Adipose tissue (tissue), 3 donors: ENCODE results near the gene TMEM232. TPM values are rescaled to one million over a fixed set of nuclear protein-coding genes. Genes with fewer than 3 reads are reported as not detected.

Experiments used
- H3K27ac ChIP-seq: one replicate; pipeline ENCODE4 v1.5.1; 2013; ENCODE audit warnings: low read depth, low read length
- WGBS, 3 donors: extraction: QIAGEN DNeasy Blood & Tissue Kit; methylation state at CpG; one replicate each; pipeline ENCODE4 v1.1.7; 2013; 5-methylcytosine and 5-hydroxymethylcytosine counted together
- polyA plus RNA-seq, 3 donors: library from polyadenylated mRNA; stranded (reverse); fragments of 200-250 nt; gene quantifications; one replicate each; pipeline ENCODE4 v1.2.3, GENCODE V29; 2013
- donor health status: healthy with polysubstance abuse.
- donor health status: Bipolar disorder and iron deficiency.
- donor health status: healthy.

TMEM232 gene
- polyA plus RNA-seq, 3 donors: 0.97 to 1.2 TPM; not detected in 1

GRCh38 chr5:110463106-110463505 lies 263.4 kb downstream of the TMEM232 start:
- WGBS, 3 donors: 80 to 91% (median 83%) methylated on average over 2 of the region's 2 CpGs
- no peak overlapping the region for H3K27ac ChIP-seq

- H3K27ac ChIP-seq: no peak overlapping the region
- 85 to 90% (median 85%) methylated on average over 4 of the region's 4 CpGs for WGBS, 3 donors
Measured at GRCh38 chr5:110460837-110461236, 265.6 kb downstream of the TMEM232 start.

DNA sequence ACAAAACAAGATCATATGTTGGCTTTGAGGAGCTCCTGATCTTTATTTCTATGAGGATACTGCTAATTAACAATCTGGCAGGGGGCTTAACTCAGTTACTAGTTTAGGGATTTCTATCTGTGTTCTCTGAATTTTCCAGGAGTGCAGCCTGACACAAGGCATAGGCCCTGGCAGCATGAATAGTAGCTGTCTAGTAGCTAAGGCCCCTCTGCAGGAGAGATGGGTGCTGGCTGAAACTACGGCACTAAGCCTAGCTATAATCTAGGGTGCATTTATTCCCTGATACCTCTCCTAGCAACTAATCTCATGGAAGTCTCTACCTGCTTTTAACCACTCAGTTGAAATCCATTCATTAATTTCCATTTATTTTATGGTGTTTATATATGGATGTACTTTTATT lies 268.2 kb downstream of the TMEM232 start:
- no peak overlapping the region for H3K27ac ChIP-seq
- WGBS, 3 donors: 86 to 96% (median 92%) methylated on average over 1 of the region's 1 CpG

- 88 to 94% (median 88%) methylated on average over 4 of the region's 4 CpGs for WGBS, 3 donors
- no peak overlapping the region for H3K27ac ChIP-seq
Measured at GRCh38 chr5:110442856-110443255, 283.6 kb downstream of the TMEM232 start.

- H3K27ac ChIP-seq: no peak overlapping the region
- WGBS, 3 donors: 26 to 44% (median 33%) methylated on average over 2 of the region's 2 CpGs
Measured at GRCh38 chr5:110441035-110441434, 285.4 kb downstream of the TMEM232 start.

DNA sequence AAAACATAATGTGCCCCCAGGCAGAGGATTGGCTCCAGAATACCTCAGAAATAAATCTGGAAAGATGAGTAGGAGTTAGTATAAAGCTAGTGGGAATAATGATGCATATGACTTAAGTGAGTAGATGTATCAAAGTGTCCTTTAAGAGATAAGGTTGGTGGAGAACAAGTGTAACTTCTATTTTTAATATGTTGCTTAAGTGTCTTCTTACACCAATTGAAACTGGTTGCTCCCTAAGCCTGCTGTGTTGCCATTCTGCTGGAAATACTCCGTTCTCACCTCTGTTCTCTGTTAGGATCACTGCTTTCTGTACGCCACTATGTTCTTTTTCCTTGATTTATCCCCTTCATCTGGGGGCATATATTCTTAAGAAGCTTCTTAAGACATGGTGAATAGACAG lies 286.4 kb downstream of the TMEM232 start:
- WGBS, 3 donors: 85 to 91% (median 87%) methylated on average over 2 of the region's 2 CpGs
- no peak overlapping the region for H3K27ac ChIP-seq

- no peak overlapping the region for H3K27ac ChIP-seq
- WGBS, 3 donors: 69 to 77% (median 75%) methylated on average over 3 of the region's 3 CpGs
Measured at GRCh38 chr5:110439296-110439695, 287.2 kb downstream of the TMEM232 start.

DNA sequence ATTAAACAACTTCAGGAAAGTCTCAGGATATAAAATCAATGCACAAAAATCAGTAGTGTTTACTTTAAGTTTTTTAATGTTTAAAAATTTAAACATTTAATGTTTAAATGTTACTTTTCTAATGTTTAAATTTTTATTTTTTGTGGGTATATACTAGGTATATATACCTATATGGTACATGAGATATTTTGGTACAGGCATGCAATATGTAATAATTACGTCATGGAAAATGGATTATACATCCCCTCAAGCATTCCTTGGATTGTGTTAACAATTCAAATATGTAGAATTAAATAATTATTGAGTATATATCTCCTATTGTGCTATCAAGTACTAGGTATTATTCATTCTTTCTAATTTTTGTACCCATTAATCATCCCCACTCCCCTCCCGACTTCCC lies 291.3 kb downstream of the TMEM232 start:
- no peak overlapping the region for H3K27ac ChIP-seq
- WGBS, 3 donors: 60 to 76% (median 71%) methylated on average over 2 of the region's 2 CpGs

DNA sequence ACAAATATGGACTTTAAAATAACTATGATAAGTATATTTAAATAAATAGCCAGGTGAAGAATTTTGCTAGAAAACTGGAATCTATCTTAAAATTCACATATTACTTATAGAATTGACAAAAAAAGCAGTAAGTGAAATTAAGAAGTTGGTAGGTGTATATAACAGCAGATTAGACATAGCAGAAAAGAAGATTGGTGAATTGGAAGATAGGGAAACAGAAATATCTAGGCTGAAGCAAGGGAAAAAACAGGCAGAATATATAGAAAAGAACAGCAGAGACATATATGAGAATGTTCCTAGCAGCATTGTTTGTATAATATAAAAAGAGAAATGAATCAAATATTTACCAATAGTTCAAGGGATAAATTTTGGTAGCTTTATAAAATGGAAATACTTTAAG lies 294.9 kb downstream of the TMEM232 start:
- H3K27ac ChIP-seq: no peak overlapping the region

- 44 to 56% (median 48%) methylated on average over 2 of the region's 2 CpGs for WGBS, 3 donors
- H3K27ac ChIP-seq: no peak overlapping the region
Measured at GRCh38 chr5:110414360-110414759, 312.1 kb downstream of the TMEM232 start.

- 53 to 85% (median 58%) methylated on average over 2 of the region's 2 CpGs for WGBS, 3 donors
- no peak overlapping the region for H3K27ac ChIP-seq
Measured at GRCh38 chr5:110413856-110414255, 312.6 kb downstream of the TMEM232 start.

- WGBS, 3 donors: 82 to 86% (median 85%) methylated on average over 3 of the region's 3 CpGs
- no peak overlapping the region for H3K27ac ChIP-seq
Measured at GRCh38 chr5:110409571-110409970, 316.9 kb downstream of the TMEM232 start.

GRCh38 chr5:110402562-110402961 lies 323.9 kb downstream of the TMEM232 start:
- no peak overlapping the region for H3K27ac ChIP-seq
- 56 to 68% (median 65%) methylated on average over 1 of the region's 1 CpG for WGBS, 3 donors

GRCh38 chr5:110401881-110402280 lies 324.6 kb downstream of the TMEM232 start:
- 56 to 62% (median 61%) methylated on average over 4 of the region's 4 CpGs for WGBS, 3 donors

GRCh38 chr5:110398951-110399350 lies 327.5 kb downstream of the TMEM232 start:
- H3K27ac ChIP-seq: no peak overlapping the region
- 82 to 88% (median 84%) methylated on average over 2 of the region's 2 CpGs for WGBS, 3 donors

More at GRCh38 chr5:110401881-110402280, 324.6 kb downstream of the TMEM232 start:
- H3K27ac ChIP-seq: no peak overlapping the region

DNA sequence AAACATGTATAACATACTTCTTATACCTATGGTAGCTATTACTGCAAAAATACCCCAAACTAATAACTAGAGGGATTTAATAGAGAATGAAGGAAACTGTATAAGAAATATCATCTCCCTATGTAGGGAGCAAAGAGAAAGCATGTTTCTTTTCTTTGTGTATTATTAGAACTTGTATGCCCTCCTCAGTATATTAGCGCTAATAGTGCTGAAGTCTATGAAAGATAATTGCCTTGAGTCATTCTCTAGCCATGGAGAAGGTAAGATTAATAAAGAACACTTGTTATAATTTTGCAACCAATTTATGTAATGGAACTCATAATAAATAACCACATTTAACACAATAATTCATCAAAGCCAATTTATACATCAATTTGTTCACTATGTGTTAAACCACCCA lies 329.2 kb downstream of the TMEM232 start:
- H3K27ac ChIP-seq: no peak overlapping the region
- WGBS, 3 donors: 90 to 94% (median 92%) methylated on average over 1 of the region's 1 CpG

GRCh38 chr5:110386782-110387181 lies 339.7 kb downstream of the TMEM232 start:
- no peak overlapping the region for H3K27ac ChIP-seq

- H3K27ac ChIP-seq: no peak overlapping the region
Measured at GRCh38 chr5:110383231-110383630, 343.2 kb downstream of the TMEM232 start.

- H3K27ac ChIP-seq: no peak overlapping the region
- 38 to 48% (median 43%) methylated on average over 1 of the region's 1 CpG for WGBS, 3 donors
Measured at GRCh38 chr5:110377943-110378342, 348.5 kb downstream of the TMEM232 start.

DNA sequence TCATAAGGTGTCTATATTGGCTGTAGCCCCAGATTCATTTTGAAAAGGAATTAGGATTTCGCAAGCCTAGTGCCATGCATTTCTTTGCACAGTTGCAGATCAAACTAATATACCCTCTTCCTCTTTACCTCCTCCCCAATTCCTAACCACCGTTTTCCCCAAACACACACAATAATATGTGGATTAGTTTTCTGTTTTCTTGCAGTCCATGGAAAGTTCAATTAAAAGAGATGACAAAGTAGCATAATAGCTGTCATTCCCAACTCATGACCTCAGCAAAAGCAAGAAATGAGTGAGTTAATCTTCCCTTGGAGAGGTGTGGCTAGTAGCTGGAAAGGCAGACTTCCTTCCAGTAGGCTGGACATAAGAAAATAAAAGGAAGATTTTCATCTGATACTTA lies 349.1 kb downstream of the TMEM232 start:
- H3K27ac ChIP-seq: no peak overlapping the region
- 63 to 64% (median 63%) methylated on average over 2 of the region's 2 CpGs for WGBS, 3 donors

DNA sequence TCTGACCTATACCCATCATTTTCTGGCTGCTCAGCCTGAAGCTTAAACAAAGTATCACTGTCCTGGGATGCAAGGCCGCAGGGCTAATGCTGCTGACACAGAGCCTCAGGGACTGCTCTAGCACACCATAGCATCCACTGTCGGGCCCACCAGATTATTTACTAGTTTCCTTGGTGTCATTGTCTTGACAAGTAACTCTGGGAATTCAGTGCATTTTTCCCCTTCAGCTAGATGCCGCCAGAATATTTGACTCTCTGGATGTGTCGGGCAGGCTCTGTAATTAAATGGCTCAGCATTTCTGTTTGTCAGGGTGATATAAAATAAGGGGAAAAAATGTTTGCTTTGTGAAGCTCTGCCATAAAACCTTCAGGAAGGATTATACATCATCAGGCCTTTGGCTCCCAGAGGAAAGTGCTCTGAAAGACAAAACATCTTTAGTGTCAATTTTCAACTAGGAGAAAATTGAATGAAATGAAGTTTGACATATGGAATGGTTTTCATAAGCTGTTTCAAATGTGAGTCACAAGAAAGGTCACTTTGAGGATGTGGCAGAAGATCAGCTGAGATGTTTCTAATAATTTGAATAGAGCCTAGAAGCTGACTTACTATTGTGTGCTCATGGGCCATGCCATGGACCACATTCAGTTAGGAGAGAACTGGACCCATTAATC lies 350.1 kb downstream of the TMEM232 start:
- no peak overlapping the region for H3K27ac ChIP-seq
- 41 to 71% (median 55%) methylated on average over 4 of the region's 4 CpGs for WGBS, 3 donors
